ENCODE results near the gene TCEA3.
A peak's percentile ranks its signal among the peaks of the same experiment; 100 is the strongest.

TCEA3 gene

DNA sequence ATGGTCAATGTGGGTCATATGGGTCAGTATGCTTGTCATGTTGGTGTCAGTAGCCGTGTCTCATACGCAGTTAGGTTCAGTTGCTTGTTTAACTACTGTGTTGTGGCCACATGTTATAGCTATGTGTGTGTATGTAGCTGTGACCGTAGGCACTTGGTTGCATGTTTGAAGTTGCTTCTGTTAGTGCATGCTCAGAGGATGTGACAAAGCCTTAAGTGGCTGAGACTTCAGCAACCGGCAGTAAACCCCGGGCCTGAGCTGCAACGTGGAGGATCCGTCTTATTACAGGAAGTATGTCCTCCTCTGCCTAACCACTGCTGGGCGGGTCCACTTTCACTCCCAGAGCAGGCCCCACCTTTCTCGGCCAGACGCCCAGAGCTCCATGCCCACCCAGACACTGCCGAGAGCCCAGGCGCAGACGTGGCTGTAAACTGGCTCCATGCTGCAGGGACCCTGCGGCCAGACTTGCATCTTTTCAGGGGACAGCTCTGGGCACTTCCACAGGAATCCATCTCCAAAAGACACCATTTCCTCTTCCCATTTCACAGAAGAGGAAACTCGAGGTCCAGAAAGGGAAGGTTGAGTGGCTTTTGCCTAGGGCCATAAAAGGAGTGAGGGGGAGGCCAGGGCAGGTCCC is 2.2 kb downstream of the TCEA3 start:
- Histone ChIP-seq H3K9me3 (ENCODE audit: control insufficient read depth in 2 of 2, low read length in 2 of 2) (no peaks in the 10 kb centered on the region), H3K27ac (ENCODE audit: low read depth in 2 of 2, low read length in 2 of 2) (peak overlapping the region; percentile 86 to 97), H3K4me3 (ENCODE audit: low read length in 2 of 2) (peak overlapping the region; percentile 73 to 83), H3K36me3 (ENCODE audit: control insufficient read depth in 2 of 2, insufficient read depth in 2 of 2, low read length in 2 of 2) (peaks cover 6 to 8% of the 10 kb centered on the region in 2 donors), H3K27me3 (ENCODE audit: control insufficient read depth in 2 of 2, insufficient read depth in 2 of 2, low read length in 2 of 2) (no peaks in the 10 kb centered on the region), H3K4me1 (ENCODE audit: control insufficient read depth in 2 of 2, insufficient read depth in 2 of 2, low read length in 2 of 2) (peaks cover 40 to 48% of the 10 kb centered on the region in 2 donors), H3K9ac (ENCODE audit: low read depth in 1 of 2, low read length in 2 of 2) (peak overlapping the region; percentile 81 to 85)

DNA sequence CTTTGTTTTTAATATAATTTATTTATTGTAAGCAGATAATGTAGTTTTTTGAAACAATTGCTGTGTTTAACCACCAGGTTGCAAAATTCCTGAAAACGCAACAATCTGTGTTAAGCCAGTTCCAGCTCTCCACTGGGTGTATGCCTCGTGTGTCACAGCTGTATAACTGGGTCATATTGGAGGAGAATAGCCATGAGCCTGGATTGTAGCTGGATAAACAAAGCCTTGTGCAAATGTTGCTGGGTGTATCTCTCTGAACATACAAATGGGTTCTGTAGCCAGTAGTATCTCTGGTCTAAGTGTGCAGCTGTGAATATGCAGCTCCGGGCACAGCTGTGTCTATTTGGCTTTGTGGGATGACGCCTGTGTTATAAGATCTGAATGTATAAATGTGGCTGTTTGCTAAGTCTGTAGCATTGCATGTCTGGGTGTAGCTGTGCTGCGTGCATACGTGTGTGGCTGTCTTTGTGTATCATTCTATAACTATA is 2.8 kb downstream of the TCEA3 start:
- peaks cover 11 to 12% of the 10 kb centered on the region in 2 donors for H3K36me3 ChIP-seq (ENCODE audit: control insufficient read depth in 2 of 2, insufficient read depth in 2 of 2, low read length in 2 of 2)
- peaks cover 38 to 47% of the 10 kb centered on the region in 2 donors for H3K4me1 ChIP-seq (ENCODE audit: control insufficient read depth in 2 of 2, insufficient read depth in 2 of 2, low read length in 2 of 2)
- H3K9me3 ChIP-seq (ENCODE audit: control insufficient read depth in 2 of 2, low read length in 2 of 2): no peaks in the 10 kb centered on the region
- peak overlapping the region; percentile 86 to 97 for H3K27ac ChIP-seq (ENCODE audit: low read depth in 2 of 2, low read length in 2 of 2)
- H3K4me3 ChIP-seq (ENCODE audit: low read length in 2 of 2): peak overlapping the region; percentile 73 to 83
- H3K9ac ChIP-seq (ENCODE audit: low read depth in 1 of 2, low read length in 2 of 2): peak overlapping the region; percentile 52 to 81
- H3K27me3 ChIP-seq (ENCODE audit: control insufficient read depth in 2 of 2, insufficient read depth in 2 of 2, low read length in 2 of 2): no peaks in the 10 kb centered on the region

DNA sequence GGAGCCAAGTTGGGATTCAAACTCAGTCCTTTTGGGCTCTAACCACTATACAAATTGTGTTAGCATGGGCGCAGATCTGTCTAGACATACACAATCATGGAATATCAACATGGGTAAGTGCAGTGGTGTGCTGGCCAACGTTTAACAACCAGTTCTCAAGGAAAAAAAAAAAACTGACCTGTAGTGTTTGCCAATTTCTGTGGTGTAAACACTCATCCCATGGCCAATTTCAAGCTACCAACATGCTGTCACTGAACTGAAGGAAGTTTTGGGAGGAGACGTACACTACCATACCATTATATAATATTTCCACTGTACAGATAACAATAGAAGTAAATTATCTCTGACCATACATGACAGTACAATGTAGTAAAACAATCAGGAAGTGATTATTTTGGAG is 3.2 kb downstream of the TCEA3 start:
- no peaks in the 10 kb centered on the region for H3K9me3 ChIP-seq (ENCODE audit: control insufficient read depth in 2 of 2, low read length in 2 of 2)
- peak overlapping the region in 1 of 2 donors; percentile 81 for H3K9ac ChIP-seq (ENCODE audit: low read depth in 1 of 2, low read length in 2 of 2)
- no peaks in the 10 kb centered on the region for H3K27me3 ChIP-seq (ENCODE audit: control insufficient read depth in 2 of 2, insufficient read depth in 2 of 2, low read length in 2 of 2)
- H3K27ac ChIP-seq (ENCODE audit: low read depth in 2 of 2, low read length in 2 of 2): peak overlapping the region; percentile 86 to 97
- peaks cover 37 to 42% of the 10 kb centered on the region in 2 donors for H3K4me1 ChIP-seq (ENCODE audit: control insufficient read depth in 2 of 2, insufficient read depth in 2 of 2, low read length in 2 of 2)
- H3K36me3 ChIP-seq (ENCODE audit: control insufficient read depth in 2 of 2, insufficient read depth in 2 of 2, low read length in 2 of 2): peaks cover 12 to 16% of the 10 kb centered on the region in 2 donors
- H3K4me3 ChIP-seq (ENCODE audit: low read length in 2 of 2): peak overlapping the region in 1 of 2 donors; percentile 38

- no peaks in the 10 kb centered on the region for H3K27me3 ChIP-seq (ENCODE audit: control insufficient read depth in 2 of 2, insufficient read depth in 2 of 2, low read length in 2 of 2)
- peak overlapping the region; percentile 86 to 97 for H3K27ac ChIP-seq (ENCODE audit: low read depth in 2 of 2, low read length in 2 of 2)
- H3K36me3 ChIP-seq (ENCODE audit: control insufficient read depth in 2 of 2, insufficient read depth in 2 of 2, low read length in 2 of 2): peaks cover 12 to 16% of the 10 kb centered on the region in 2 donors
- H3K9ac ChIP-seq (ENCODE audit: low read depth in 1 of 2, low read length in 2 of 2): no peak overlapping the region
- H3K4me1 ChIP-seq (ENCODE audit: control insufficient read depth in 2 of 2, insufficient read depth in 2 of 2, low read length in 2 of 2): peaks cover 37 to 39% of the 10 kb centered on the region in 2 donors
- H3K4me3 ChIP-seq (ENCODE audit: low read length in 2 of 2): peak overlapping the region in 1 of 2 donors; percentile 38
- no peaks in the 10 kb centered on the region for H3K9me3 ChIP-seq (ENCODE audit: control insufficient read depth in 2 of 2, low read length in 2 of 2)
Observed at GRCh38 chr1:23420778-23421177, 3.8 kb downstream of the TCEA3 start.

DNA sequence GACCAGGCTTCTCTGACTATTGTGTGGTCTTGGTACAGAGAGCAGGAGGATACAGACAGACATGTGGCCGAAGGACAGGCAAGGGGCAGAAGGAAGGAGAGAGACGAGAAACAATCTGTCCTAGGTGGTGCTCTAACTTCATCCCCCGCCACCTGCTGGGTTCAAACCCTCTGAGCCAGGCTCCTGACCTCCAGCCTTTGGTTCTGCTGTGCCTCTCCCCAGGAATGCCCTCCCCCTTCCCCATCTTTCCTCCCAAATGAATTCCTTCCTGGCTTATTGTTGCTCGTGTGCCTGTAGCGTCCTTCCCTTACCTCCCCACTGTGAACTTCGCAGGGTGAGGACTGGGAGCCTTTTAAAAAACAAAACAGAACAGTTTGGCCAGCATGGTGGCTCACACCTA is 5.4 kb downstream of the TCEA3 start:
- Histone ChIP-seq H3K9ac (ENCODE audit: low read depth in 1 of 2, low read length in 2 of 2) (no peak overlapping the region), H3K27ac (ENCODE audit: low read depth in 2 of 2, low read length in 2 of 2) (no peak overlapping the region), H3K4me1 (ENCODE audit: control insufficient read depth in 2 of 2, insufficient read depth in 2 of 2, low read length in 2 of 2) (peaks cover 30 to 34% of the 10 kb centered on the region in 2 donors), H3K9me3 (ENCODE audit: control insufficient read depth in 2 of 2, low read length in 2 of 2) (no peaks in the 10 kb centered on the region), H3K27me3 (ENCODE audit: control insufficient read depth in 2 of 2, insufficient read depth in 2 of 2, low read length in 2 of 2) (no peaks in the 10 kb centered on the region), H3K4me3 (ENCODE audit: low read length in 2 of 2) (no peak overlapping the region), H3K36me3 (ENCODE audit: control insufficient read depth in 2 of 2, insufficient read depth in 2 of 2, low read length in 2 of 2) (peaks cover 19 to 26% of the 10 kb centered on the region in 2 donors)

DNA sequence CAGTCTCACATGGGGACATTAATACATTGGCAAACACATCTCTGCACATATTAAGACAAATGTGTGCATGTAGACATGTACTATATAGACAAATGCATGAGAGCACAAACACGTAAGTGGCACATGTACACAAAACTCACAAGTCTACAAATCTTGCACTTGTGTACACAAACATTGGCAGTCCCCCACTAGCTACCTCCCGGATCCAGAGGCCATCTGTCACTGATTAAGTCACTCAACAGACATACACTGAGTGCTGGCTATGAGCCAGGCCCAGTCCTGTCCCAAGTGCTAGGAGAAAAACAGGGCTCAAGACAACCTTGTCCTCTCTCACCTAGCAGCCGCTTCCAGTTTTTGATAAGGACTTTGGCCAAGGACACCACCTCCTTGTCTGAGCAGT is 7.0 kb downstream of the TCEA3 start:
- peaks cover 20 to 23% of the 10 kb centered on the region in 2 donors for H3K4me1 ChIP-seq (ENCODE audit: control insufficient read depth in 2 of 2, insufficient read depth in 2 of 2, low read length in 2 of 2)
- H3K9ac ChIP-seq (ENCODE audit: low read depth in 1 of 2, low read length in 2 of 2): peak overlapping the region in 1 of 2 donors; percentile 38
- H3K4me3 ChIP-seq (ENCODE audit: low read length in 2 of 2): no peak overlapping the region
- H3K9me3 ChIP-seq (ENCODE audit: control insufficient read depth in 2 of 2, low read length in 2 of 2): no peaks in the 10 kb centered on the region
- peak overlapping the region; percentile 7 to 10 for H3K27ac ChIP-seq (ENCODE audit: low read depth in 2 of 2, low read length in 2 of 2)
- peaks cover 19 to 26% of the 10 kb centered on the region in 2 donors for H3K36me3 ChIP-seq (ENCODE audit: control insufficient read depth in 2 of 2, insufficient read depth in 2 of 2, low read length in 2 of 2)
- H3K27me3 ChIP-seq (ENCODE audit: control insufficient read depth in 2 of 2, insufficient read depth in 2 of 2, low read length in 2 of 2): no peaks in the 10 kb centered on the region

GRCh38 chr1:23416964-23417363 is 7.6 kb downstream of the TCEA3 start:
- no peak overlapping the region for H3K9ac ChIP-seq (ENCODE audit: low read depth in 1 of 2, low read length in 2 of 2)
- no peaks in the 10 kb centered on the region for H3K9me3 ChIP-seq (ENCODE audit: control insufficient read depth in 2 of 2, low read length in 2 of 2)
- H3K36me3 ChIP-seq (ENCODE audit: control insufficient read depth in 2 of 2, insufficient read depth in 2 of 2, low read length in 2 of 2): peaks cover 19 to 26% of the 10 kb centered on the region in 2 donors
- no peaks in the 10 kb centered on the region for H3K27me3 ChIP-seq (ENCODE audit: control insufficient read depth in 2 of 2, insufficient read depth in 2 of 2, low read length in 2 of 2)
- H3K4me1 ChIP-seq (ENCODE audit: control insufficient read depth in 2 of 2, insufficient read depth in 2 of 2, low read length in 2 of 2): peaks cover 14 to 17% of the 10 kb centered on the region in 2 donors
- no peak overlapping the region for H3K4me3 ChIP-seq (ENCODE audit: low read length in 2 of 2)
- H3K27ac ChIP-seq (ENCODE audit: low read depth in 2 of 2, low read length in 2 of 2): no peak overlapping the region

DNA sequence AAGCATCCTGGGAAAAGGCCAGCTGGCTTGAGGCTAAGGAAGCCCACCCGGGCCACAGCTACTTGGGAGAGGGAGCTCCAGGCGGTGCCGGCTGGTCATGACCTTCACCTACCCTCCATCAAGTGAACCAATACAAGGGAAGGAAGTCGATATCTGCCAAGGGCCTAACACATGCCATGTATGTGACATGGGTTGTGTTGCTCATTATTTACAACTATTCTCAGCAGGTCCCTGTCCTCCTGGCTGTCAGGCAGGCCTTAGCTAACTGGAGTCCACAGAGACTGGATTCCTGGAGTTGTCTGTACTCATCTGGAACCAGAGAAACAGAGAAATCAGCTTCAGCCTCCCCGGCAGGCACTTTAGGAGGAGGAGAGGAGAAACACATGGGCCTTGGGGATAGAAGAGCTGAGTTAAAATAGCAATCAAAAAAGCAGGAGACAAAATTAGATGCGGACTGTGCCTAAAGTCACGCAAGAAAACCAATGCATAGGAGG is 15.7 kb downstream of the TCEA3 start:
- Histone ChIP-seq H3K27me3 (ENCODE audit: control insufficient read depth in 2 of 2, insufficient read depth in 2 of 2, low read length in 2 of 2) (no peaks in the 10 kb centered on the region), H3K9me3 (ENCODE audit: control insufficient read depth in 2 of 2, low read length in 2 of 2) (no peaks in the 10 kb centered on the region), H3K4me1 (ENCODE audit: control insufficient read depth in 2 of 2, insufficient read depth in 2 of 2, low read length in 2 of 2) (peaks cover 7 to 9% of the 10 kb centered on the region in 2 donors), H3K27ac (ENCODE audit: low read depth in 2 of 2, low read length in 2 of 2) (no peak overlapping the region), H3K4me3 (ENCODE audit: low read length in 2 of 2) (no peak overlapping the region), H3K36me3 (ENCODE audit: control insufficient read depth in 2 of 2, insufficient read depth in 2 of 2, low read length in 2 of 2) (peaks cover 20 to 33% of the 10 kb centered on the region in 2 donors), H3K9ac (ENCODE audit: low read depth in 1 of 2, low read length in 2 of 2) (no peak overlapping the region)

GRCh38 chr1:23407016-23407630 is 17.4 kb downstream of the TCEA3 start:
- no peaks in the 10 kb centered on the region for H3K27me3 ChIP-seq (ENCODE audit: control insufficient read depth in 2 of 2, insufficient read depth in 2 of 2, low read length in 2 of 2)
- H3K4me3 ChIP-seq (ENCODE audit: low read length in 2 of 2): no peak overlapping the region
- H3K27ac ChIP-seq (ENCODE audit: low read depth in 2 of 2, low read length in 2 of 2): no peak overlapping the region
- H3K4me1 ChIP-seq (ENCODE audit: control insufficient read depth in 2 of 2, insufficient read depth in 2 of 2, low read length in 2 of 2): peaks cover 20 to 26% of the 10 kb centered on the region in 2 donors
- no peaks in the 10 kb centered on the region for H3K9me3 ChIP-seq (ENCODE audit: control insufficient read depth in 2 of 2, low read length in 2 of 2)
- H3K9ac ChIP-seq (ENCODE audit: low read depth in 1 of 2, low read length in 2 of 2): no peak overlapping the region
- H3K36me3 ChIP-seq (ENCODE audit: control insufficient read depth in 2 of 2, insufficient read depth in 2 of 2, low read length in 2 of 2): peaks cover 20 to 34% of the 10 kb centered on the region in 2 donors

DNA sequence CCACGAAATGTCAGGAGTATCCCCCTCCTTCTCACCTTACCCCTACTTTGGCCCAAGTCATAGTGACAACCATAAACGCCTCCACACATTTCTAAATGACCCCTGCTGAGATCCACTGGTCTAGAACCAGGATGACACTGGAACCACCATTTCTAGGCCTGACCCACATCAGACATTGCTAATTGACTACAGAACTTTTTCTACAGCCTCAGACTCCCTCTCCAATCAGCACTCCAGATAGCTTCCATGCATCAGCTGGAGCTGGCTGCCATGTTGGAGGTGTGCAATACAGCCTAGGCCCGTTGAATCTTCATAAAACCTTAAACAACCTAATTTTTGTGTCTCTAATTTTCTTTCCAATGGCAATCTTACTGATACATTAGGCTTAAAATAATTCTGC is 18.6 kb downstream of the TCEA3 start:
- Histone ChIP-seq H3K4me1 (ENCODE audit: control insufficient read depth in 2 of 2, insufficient read depth in 2 of 2, low read length in 2 of 2) (peaks cover 20 to 27% of the 10 kb centered on the region in 2 donors), H3K4me3 (ENCODE audit: low read length in 2 of 2) (no peak overlapping the region), H3K9ac (ENCODE audit: low read depth in 1 of 2, low read length in 2 of 2) (no peak overlapping the region), H3K9me3 (ENCODE audit: control insufficient read depth in 2 of 2, low read length in 2 of 2) (no peaks in the 10 kb centered on the region), H3K36me3 (ENCODE audit: control insufficient read depth in 2 of 2, insufficient read depth in 2 of 2, low read length in 2 of 2) (peaks cover 18 to 43% of the 10 kb centered on the region in 2 donors), H3K27me3 (ENCODE audit: control insufficient read depth in 2 of 2, insufficient read depth in 2 of 2, low read length in 2 of 2) (no peaks in the 10 kb centered on the region), H3K27ac (ENCODE audit: low read depth in 2 of 2, low read length in 2 of 2) (no peak overlapping the region)

All from mucosa of rectum (tissue), 2 donors.